Choroid plexus epithelial cell (primary cell): ENCODE data around the gene CALCA.

Source experiments
- DNase-seq: peaks from one replicate; pipeline ENCODE4 v3.0.0-alpha.2; 2010; ENCODE audit warnings: low read depth
- H3K4me3 ChIP-seq: 2 replicates; pipeline ENCODE4 v1.5.1; 2011; ENCODE audit warnings: low read depth, mild to moderate bottlenecking, control low read depth, low read length, moderate library complexity
- TF ChIP-seq, protein P1 (sequence below): conservative IDR thresholded peaks from 2 replicates; pipeline ENCODE4 v1.5.1; 2011; ENCODE audit warnings: low read depth, mild to moderate bottlenecking, control low read depth, inconsistent platforms, low read length, moderate library complexity

Gene CALCA

GRCh38 chr11:14980854-14981253 is 8.7 kb upstream of the CALCA start:
- DNase-seq, result peak; percentile 10
- no peak overlapping the region for H3K4me3 ChIP-seq
- TF ChIP-seq, protein P1, sequence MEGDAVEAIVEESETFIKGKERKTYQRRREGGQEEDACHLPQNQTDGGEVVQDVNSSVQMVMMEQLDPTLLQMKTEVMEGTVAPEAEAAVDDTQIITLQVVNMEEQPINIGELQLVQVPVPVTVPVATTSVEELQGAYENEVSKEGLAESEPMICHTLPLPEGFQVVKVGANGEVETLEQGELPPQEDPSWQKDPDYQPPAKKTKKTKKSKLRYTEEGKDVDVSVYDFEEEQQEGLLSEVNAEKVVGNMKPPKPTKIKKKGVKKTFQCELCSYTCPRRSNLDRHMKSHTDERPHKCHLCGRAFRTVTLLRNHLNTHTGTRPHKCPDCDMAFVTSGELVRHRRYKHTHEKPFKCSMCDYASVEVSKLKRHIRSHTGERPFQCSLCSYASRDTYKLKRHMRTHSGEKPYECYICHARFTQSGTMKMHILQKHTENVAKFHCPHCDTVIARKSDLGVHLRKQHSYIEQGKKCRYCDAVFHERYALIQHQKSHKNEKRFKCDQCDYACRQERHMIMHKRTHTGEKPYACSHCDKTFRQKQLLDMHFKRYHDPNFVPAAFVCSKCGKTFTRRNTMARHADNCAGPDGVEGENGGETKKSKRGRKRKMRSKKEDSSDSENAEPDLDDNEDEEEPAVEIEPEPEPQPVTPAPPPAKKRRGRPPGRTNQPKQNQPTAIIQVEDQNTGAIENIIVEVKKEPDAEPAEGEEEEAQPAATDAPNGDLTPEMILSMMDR, result no peak

DNA sequence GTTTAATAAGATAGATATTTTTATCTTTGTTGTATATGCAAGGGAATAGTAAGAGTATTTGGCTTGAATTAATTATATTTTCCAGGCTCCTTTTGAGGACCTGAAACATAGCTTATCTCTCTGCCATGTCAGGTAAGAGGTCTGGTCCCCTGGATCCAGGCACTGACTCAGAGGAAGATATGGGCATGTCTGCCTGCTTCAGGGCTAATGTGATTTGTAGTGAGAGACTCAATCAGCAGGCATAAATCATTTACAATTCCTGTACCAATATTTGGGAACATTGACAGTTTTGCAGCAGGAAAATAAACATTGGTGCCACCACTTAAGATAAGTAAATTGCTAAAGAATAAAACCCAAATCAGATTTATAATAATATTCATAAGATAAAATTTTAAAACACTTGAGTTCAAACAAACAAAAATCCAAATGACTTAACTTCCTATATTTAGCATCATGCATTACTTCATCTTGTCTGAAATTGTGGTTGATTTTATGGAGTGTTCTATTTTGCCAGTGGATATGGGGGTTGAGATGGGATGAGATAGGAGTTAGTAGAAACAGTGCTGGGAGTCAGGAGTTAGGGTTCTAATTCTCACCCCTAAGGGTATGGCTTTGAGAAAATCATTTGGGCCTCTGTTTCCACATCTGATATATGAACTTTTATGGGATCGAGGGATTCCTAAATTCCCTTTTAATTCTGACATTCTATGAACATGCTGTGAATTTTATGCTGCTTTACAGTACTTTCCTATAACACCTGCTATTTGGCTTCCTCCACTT is 5.1 kb upstream of the CALCA start:
- TF ChIP-seq, protein P1, result no peak
- no peak for DNase-seq
- no peak overlapping the region for H3K4me3 ChIP-seq

- no peak for DNase-seq
- TF ChIP-seq, protein P1, result no peak
- no peak overlapping the region for H3K4me3 ChIP-seq
Measured at GRCh38 chr11:14975252-14975587, 3.1 kb upstream of the CALCA start.

- no peak overlapping the region for H3K4me3 ChIP-seq
- TF ChIP-seq, protein P1, result peak; percentile 74
- peak; percentile 48 for DNase-seq
Measured at GRCh38 chr11:14974515-14975251, 2.5 kb upstream of the CALCA start.

- no peak overlapping the region for H3K4me3 ChIP-seq
- TF ChIP-seq, protein P1, result no peak
- peak; percentile 22 for DNase-seq
Measured at GRCh38 chr11:14973621-14974514, 1.7 kb upstream of the CALCA start.

GRCh38 chr11:14972581-14973495 is 687 bp upstream of the CALCA start:
- no peak overlapping the region for H3K4me3 ChIP-seq
- no peak for DNase-seq
- TF ChIP-seq, protein P1, result no peak
